Measurements from ENCODE around the gene RHBG. TPM values are rescaled to one million over a fixed set of nuclear protein-coding genes. Genes with fewer than 3 reads are reported as not detected.

Gene RHBG
- total RNA-seq, 4 donors from 2014 or later, result not detected

DNA sequence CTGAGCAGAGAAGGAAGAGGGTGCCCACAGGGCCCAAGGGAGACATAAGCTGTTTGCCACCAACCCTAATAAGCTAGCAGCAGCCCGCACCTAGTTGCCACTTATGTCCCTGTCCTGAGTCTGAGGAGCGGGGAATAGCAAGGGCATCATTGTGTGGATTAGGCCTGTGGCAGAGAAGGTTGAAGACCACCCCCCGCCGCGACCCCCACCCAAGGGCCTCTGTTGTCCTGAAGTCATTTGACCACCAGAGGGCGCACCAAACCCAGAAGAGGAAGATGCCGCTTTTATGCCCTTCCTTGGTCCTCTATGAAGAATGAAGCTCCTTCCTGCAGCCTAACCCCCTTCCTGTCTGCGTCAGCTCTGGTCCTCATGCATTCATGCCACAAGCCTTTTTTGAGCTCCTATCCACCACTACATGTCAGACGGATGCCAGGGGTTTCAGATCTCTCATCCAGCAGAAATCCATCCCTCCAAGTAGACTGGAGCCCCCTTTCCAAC, 16.6 kb downstream of the RHBG start:
- in situ Hi-C loops (cut with MboI; ENCODE audit: low pct_ligation_motif_present in 1 of 4, low pct_unique_long_range_greater_than_20kb in 1 of 4, low sequenced_read_pairs in 3 of 4) (loop anchor here (5.0 to 25.0 kb wide), 4 partner anchors 57 to 227 kb away; partner anchors contain the start of genes GPATCH4 (in 1 of the 4) and HAPLN2 (in 1 of the 4)), intact Hi-C loops (cut with DNase I; ENCODE audit: low total_unique reads) (loop anchor here (2.0 kb wide), 1 partner anchor 59 kb away; no protein-coding TSS in a partner anchor)
- WGBS, 2 donors (ENCODE audit: low coverage in 1 of 2), result 13% methylated on average over 9 of the region's 9 CpGs; no CpG with 5 or more reads in 1 of the 2 donors

DNA sequence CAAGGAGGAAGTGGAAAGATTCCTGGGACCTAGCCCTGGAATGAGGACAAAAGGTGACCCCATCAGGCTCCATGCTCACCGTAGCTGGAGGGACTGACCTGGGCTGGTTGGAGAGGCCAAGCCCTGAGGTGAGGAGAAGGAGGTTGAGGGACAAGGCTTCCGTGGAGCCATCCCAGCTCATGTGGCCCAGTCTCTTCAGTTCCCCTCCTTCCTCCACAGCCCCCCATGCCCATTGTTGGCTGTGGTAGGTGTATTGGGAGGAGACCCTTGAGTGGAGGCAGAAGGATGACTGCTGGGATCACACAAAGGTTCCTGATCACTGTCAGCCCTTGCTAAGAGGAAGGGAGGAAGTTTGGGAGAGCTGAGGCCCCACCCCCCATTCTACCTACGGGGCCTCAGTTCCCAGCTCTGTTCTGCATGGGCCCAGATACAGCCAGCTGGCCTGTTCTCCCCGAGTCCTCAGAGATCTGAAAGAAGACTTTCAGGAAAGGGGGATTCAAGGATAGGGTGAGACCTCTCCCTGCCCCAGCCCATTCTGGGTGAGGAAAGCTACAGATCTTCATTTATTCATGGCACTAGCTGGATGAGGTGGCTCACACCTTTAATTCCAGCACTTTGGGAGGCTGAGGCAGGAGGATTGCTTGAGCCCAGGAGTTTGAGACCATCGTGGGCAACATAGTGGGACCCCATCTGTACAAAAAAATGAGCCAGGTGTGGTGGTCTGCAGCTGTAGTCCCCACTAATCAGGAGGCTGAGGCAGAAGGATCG, 17.3 kb downstream of the RHBG start:
- H3K27ac ChIP-seq, result no peak overlapping the region
- WGBS, 2 donors (ENCODE audit: low coverage in 1 of 2), result 81 to 100% methylated on average over 2 to 6 of the region's 6 CpGs
- intact Hi-C loops (cut with DNase I; ENCODE audit: low total_unique reads) (loop anchor here (2.0 kb wide), 1 partner anchor 58 kb away; no protein-coding TSS in a partner anchor), in situ Hi-C loops (cut with MboI; ENCODE audit: low pct_ligation_motif_present in 1 of 4, low pct_unique_long_range_greater_than_20kb in 1 of 4, low sequenced_read_pairs in 3 of 4) (loop anchor here (5.0 to 25.0 kb wide), 4 partner anchors 56 to 226 kb away; partner anchors contain the start of genes GPATCH4 (in 1 of the 4) and HAPLN2 (in 1 of the 4))
- H3K36me3 ChIP-seq, result no peaks in the 10 kb centered on the region
- no peak for DNase-seq
- H3K27me3 ChIP-seq, result peaks cover 55% of the 10 kb centered on the region
- H3K4me3 ChIP-seq, result no peak overlapping the region
- no peaks in the 10 kb centered on the region for H3K9me3 ChIP-seq
- no peaks in the 10 kb centered on the region for H3K4me1 ChIP-seq
- TF ChIP-seq POLR2AphosphoS5 (IDR thresholded peaks at IDR 0.05) (no peak), EP300 (IDR thresholded peaks at IDR 0.05; ENCODE audit: low read depth) (no peak), POLR2A (IDR thresholded peaks at IDR 0.05) (no peak)
- TF ChIP-seq, protein P1, sequence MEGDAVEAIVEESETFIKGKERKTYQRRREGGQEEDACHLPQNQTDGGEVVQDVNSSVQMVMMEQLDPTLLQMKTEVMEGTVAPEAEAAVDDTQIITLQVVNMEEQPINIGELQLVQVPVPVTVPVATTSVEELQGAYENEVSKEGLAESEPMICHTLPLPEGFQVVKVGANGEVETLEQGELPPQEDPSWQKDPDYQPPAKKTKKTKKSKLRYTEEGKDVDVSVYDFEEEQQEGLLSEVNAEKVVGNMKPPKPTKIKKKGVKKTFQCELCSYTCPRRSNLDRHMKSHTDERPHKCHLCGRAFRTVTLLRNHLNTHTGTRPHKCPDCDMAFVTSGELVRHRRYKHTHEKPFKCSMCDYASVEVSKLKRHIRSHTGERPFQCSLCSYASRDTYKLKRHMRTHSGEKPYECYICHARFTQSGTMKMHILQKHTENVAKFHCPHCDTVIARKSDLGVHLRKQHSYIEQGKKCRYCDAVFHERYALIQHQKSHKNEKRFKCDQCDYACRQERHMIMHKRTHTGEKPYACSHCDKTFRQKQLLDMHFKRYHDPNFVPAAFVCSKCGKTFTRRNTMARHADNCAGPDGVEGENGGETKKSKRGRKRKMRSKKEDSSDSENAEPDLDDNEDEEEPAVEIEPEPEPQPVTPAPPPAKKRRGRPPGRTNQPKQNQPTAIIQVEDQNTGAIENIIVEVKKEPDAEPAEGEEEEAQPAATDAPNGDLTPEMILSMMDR (IDR thresholded peaks at IDR 0.05), result no peak

More for the DNA sequence above, 16.6 kb downstream of the RHBG start:
- Histone ChIP-seq H3K9me3 (no peaks in the 10 kb centered on the region), H3K4me3 (no peak overlapping the region), H3K36me3 (no peaks in the 10 kb centered on the region), H3K4me1 (no peaks in the 10 kb centered on the region), H3K27ac (no peak overlapping the region), H3K27me3 (peaks cover 48% of the 10 kb centered on the region)
- peak; percentile 62 for DNase-seq
- TF ChIP-seq, protein P1 (IDR thresholded peaks at IDR 0.05), result peak; percentile 89 to 97 (median 94)
- TF ChIP-seq EP300 (IDR thresholded peaks at IDR 0.05; ENCODE audit: low read depth), result no peak
- TF ChIP-seq POLR2AphosphoS5 (IDR thresholded peaks at IDR 0.05), result no peak
- no peak for TF ChIP-seq POLR2A (IDR thresholded peaks at IDR 0.05)

DNA sequence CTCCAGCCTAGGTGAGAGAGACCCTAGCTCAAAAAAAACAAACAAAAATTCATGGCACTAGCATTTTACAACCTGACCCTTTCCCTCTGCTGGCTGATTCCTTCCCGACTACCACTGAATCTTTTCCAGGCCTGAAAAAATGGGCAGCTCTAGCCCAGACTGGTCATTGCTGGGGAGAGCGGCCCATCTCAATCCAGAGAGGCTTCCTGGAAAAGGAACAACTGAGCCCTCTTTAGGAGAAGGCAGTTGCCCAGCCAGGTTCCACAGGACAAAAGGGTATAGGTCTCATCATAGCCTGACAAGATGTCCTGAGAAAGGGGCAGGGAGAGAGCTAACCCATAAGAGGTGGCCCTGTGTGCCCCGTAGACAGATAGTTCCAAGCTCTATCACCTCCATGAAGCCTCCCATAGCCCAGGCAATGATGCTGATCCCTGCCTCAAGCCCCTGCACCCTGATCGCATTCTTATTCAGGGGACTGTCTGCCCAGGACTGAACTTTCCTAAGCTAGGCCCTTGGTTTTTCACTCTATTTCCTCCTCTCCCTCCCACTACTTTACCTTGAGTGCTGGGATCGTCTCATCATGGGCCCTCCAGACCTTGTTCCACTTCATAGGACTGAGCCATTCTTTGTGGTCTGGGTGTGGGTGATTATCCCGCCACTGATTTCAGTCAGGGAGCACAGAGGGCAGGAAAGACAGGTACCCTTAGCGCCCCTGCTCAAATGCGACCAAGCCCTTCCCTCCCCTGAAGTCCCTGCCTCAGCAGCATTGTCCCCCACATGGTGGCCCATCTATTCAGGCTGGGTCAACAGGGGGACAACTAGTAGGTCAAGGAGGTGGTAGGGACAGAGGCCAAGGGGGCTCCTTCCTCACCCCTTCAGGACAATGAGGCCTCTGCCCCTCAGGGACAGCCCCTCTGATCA, 18.2 kb downstream of the RHBG start:
- intact Hi-C loops (cut with DNase I; ENCODE audit: low total_unique reads) (loop anchor here (2.0 kb wide), 1 partner anchor 58 kb away; no protein-coding TSS in a partner anchor), in situ Hi-C loops (cut with MboI; ENCODE audit: low pct_ligation_motif_present in 1 of 4, low pct_unique_long_range_greater_than_20kb in 1 of 4, low sequenced_read_pairs in 3 of 4) (loop anchor here (5.0 to 25.0 kb wide), 4 partner anchors 55 to 225 kb away; partner anchors contain the start of genes GPATCH4 (in 1 of the 4) and HAPLN2 (in 1 of the 4))
- Histone ChIP-seq H3K4me1 (no peaks in the 10 kb centered on the region), H3K27me3 (peaks cover 64% of the 10 kb centered on the region), H3K36me3 (no peaks in the 10 kb centered on the region), H3K4me3 (no peak overlapping the region), H3K27ac (no peak overlapping the region), H3K9me3 (no peaks in the 10 kb centered on the region)
- no peak for DNase-seq
- TF ChIP-seq, protein P1 (IDR thresholded peaks at IDR 0.05), result no peak
- TF ChIP-seq EP300 (IDR thresholded peaks at IDR 0.05; ENCODE audit: low read depth) (no peak), POLR2A (IDR thresholded peaks at IDR 0.05) (no peak), POLR2AphosphoS5 (IDR thresholded peaks at IDR 0.05) (no peak)
- WGBS, 2 donors (ENCODE audit: low coverage in 1 of 2), result 68 to 85% methylated on average over 3 to 8 of the region's 8 CpGs
